Measurements from ENCODE around the gene SLC24A4.

The SLC24A4 gene

DNA sequence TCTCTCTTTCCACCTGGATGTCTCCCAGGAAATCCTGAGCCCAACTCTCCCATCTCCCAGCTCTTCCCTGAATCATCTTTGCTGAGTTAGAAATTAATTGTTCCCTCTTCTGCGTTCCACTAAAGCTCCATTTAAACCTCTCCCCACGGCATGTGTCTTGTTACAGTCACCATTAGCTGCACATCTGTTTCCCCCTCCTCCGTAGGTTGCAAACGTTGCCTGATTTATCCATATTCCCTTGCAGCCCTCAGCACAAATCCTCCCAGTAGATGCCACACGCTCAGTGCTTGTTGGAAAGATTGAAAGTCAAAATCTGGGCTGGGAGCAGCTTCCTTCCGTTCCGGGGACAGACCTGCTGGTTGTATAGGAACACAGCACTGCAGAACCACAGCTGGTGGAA, 90.4 kb downstream of the SLC24A4 start:
- H3K9ac ChIP-seq (ENCODE audit: low read length): no peak overlapping the region
- H3K4me3 ChIP-seq (ENCODE audit: low read length): no peak overlapping the region
- H3K4me1 ChIP-seq (ENCODE audit: control insufficient read depth, insufficient read depth, low read length): no peaks in the 10 kb centered on the region
- no peaks in the 10 kb centered on the region for H3K27me3 ChIP-seq (ENCODE audit: control insufficient read depth, insufficient read depth, low read length)
- H3K36me3 ChIP-seq (ENCODE audit: control insufficient read depth, insufficient read depth, low read length): no peaks in the 10 kb centered on the region
- H3K9me3 ChIP-seq (ENCODE audit: control insufficient read depth, low read length): no peaks in the 10 kb centered on the region

DNA sequence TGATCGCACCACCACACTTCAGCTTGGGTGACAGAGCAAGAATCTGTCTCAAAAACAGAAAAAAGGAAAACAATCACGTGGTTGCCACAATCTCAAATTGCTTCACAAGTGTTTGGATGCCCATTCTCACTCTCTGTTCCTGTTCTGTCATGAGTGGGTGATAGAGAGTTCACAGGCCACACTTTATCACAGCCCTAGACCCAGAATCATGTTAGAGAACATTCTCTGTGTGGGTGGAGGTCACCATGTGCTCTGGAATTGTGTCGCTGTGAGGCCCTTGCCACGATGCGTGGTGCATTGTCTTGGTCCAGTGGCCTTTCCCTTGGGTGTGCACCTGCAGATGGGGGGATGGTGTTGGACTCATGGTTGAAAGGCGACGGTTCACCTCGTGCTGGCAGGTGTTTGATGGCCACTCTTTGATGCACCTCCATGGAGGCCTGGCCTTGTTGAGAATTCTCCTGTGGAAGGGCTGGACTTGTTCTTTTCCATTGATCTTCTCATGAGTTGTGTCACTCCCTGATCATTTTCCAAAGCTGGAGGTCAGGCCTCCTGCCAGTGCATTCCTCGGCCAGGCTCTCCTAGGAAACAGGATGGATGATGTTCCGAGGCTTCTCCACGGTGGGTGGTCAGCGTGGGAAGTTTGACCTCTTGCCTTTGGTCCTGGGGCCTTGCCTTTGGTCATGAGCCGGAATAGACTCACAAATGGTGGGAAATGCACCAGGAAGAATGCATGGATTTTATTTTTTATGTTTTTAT, 91.9 kb downstream of the SLC24A4 start:
- no peaks in the 10 kb centered on the region for H3K27me3 ChIP-seq (ENCODE audit: control insufficient read depth, insufficient read depth, low read length)
- H3K9ac ChIP-seq (ENCODE audit: low read length): no peak overlapping the region

DNA sequence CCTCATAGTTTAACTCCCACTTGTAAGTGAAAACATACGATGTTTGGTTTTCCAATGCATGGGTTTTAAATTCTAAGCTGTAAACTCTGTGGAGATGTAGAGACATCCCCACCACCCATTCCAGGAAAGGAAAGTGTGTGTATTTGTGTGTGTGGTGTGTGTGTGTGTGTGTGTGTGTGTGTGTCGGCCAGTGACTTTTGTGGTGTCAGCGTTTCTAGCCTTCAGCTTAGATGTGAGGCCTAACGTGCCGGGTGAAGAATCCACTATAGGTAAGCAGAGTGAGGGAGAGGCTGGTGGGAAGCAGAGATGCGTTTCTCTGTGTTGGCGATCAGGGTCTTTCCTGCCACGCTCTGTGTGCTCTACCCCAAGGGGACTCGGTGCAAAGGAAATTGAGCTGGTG, 93.0 kb downstream of the SLC24A4 start:
- Histone ChIP-seq H3K27me3 (ENCODE audit: control insufficient read depth, insufficient read depth, low read length) (no peaks in the 10 kb centered on the region), H3K9me3 (ENCODE audit: control insufficient read depth, low read length) (no peaks in the 10 kb centered on the region), H3K36me3 (ENCODE audit: control insufficient read depth, insufficient read depth, low read length) (no peaks in the 10 kb centered on the region), H3K4me1 (ENCODE audit: control insufficient read depth, insufficient read depth, low read length) (no peaks in the 10 kb centered on the region), H3K9ac (ENCODE audit: low read length) (no peak overlapping the region), H3K4me3 (ENCODE audit: low read length) (no peak overlapping the region)

More for the DNA sequence above, 91.9 kb downstream of the SLC24A4 start:
- Histone ChIP-seq H3K4me3 (ENCODE audit: low read length) (no peak overlapping the region), H3K9me3 (ENCODE audit: control insufficient read depth, low read length) (no peaks in the 10 kb centered on the region), H3K4me1 (ENCODE audit: control insufficient read depth, insufficient read depth, low read length) (no peaks in the 10 kb centered on the region), H3K36me3 (ENCODE audit: control insufficient read depth, insufficient read depth, low read length) (no peaks in the 10 kb centered on the region)

DNA sequence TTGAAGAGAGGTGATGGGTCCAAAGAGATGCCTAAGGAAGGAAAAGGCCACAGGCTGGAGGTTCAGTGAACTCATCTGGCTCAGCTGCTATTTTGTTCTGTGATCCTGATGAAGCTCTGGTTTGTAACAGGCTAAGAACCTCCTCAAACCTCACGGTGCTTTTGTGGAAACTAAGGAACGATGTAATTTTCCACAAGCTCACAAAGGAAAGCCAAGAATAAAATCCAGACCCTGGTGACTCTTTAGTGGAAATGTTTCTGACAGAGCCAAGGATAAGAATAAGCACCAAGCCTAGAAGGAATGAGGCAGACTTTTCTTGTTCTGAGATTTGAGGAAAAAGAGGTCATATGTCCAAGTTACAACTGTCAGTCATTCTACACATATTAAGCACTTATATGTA, 93.6 kb downstream of the SLC24A4 start:
- H3K4me1 ChIP-seq (ENCODE audit: control insufficient read depth, insufficient read depth, low read length): no peaks in the 10 kb centered on the region
- no peaks in the 10 kb centered on the region for H3K9me3 ChIP-seq (ENCODE audit: control insufficient read depth, low read length)
- H3K9ac ChIP-seq (ENCODE audit: low read length): no peak overlapping the region
- H3K36me3 ChIP-seq (ENCODE audit: control insufficient read depth, insufficient read depth, low read length): no peaks in the 10 kb centered on the region
- H3K27me3 ChIP-seq (ENCODE audit: control insufficient read depth, insufficient read depth, low read length): no peaks in the 10 kb centered on the region
- no peak overlapping the region for H3K4me3 ChIP-seq (ENCODE audit: low read length)

DNA sequence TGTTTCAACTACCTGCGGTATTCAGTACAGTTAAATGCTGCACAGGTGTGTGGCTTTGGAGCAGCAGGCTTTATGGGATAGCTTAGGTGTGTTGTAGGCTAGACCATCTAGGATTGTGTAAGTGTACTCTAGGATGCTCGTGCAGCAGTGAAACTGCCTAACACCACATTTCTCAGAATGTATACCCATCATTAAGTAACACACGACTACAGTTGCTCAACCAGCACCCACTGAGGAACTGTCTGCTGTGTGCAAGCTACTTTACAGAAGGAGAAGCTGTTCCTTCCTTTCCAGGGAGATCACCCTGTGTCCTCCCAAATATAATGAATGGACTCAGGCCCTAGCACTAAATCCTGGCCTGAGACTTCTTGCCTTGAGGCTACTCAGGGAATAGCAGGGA, 94.8 kb downstream of the SLC24A4 start:
- Histone ChIP-seq H3K4me3 (ENCODE audit: low read length) (no peak overlapping the region), H3K36me3 (ENCODE audit: control insufficient read depth, insufficient read depth, low read length) (no peaks in the 10 kb centered on the region), H3K27me3 (ENCODE audit: control insufficient read depth, insufficient read depth, low read length) (no peaks in the 10 kb centered on the region), H3K4me1 (ENCODE audit: control insufficient read depth, insufficient read depth, low read length) (no peaks in the 10 kb centered on the region), H3K9ac (ENCODE audit: low read length) (no peak overlapping the region), H3K9me3 (ENCODE audit: control insufficient read depth, low read length) (no peaks in the 10 kb centered on the region)

DNA sequence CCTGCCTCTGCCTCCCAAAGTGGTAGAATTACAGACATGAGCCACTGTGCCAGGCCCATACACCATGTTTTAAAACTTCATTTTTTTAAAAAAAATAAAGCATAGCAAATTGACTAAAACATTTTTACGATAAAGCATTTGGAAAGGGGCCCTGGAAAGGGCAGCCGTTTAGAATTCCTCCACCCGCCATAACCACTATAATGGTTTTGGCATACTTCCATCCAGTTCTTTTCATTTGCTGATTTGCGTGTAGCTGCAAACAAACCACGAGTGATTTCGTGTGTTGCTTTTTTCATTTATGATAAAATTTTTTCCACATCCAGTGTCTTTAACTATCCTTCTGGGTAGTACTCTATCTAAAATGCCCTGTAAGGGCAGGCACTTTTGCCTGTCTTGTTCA, 98.8 kb downstream of the SLC24A4 start:
- Histone ChIP-seq H3K27me3 (ENCODE audit: control insufficient read depth, insufficient read depth, low read length) (no peaks in the 10 kb centered on the region), H3K4me3 (ENCODE audit: low read length) (no peak overlapping the region), H3K4me1 (ENCODE audit: control insufficient read depth, insufficient read depth, low read length) (no peaks in the 10 kb centered on the region), H3K9ac (ENCODE audit: low read length) (no peak overlapping the region), H3K9me3 (ENCODE audit: control insufficient read depth, low read length) (no peaks in the 10 kb centered on the region), H3K36me3 (ENCODE audit: control insufficient read depth, insufficient read depth, low read length) (no peaks in the 10 kb centered on the region)

DNA sequence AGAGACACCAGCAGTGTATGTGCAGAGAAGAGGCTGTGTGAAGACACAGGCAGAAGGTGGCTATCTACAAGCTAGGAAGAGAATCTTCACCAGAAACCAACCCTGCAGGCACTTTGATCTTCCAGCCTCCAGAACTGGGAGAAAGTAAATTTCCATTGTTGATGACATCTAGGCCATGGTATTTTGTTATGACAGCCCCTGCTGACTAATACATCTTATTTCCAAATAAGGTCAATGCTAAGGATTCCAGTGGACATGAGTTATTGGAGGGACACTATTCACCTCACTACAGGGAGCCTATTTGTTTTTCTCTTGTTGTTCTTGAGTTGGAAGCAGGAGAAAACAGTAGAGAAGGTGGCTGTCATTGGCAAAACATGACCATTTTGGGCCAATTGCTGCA, 102.1 kb downstream of the SLC24A4 start:
- Histone ChIP-seq H3K27me3 (ENCODE audit: control insufficient read depth, insufficient read depth, low read length) (no peaks in the 10 kb centered on the region), H3K9me3 (ENCODE audit: control insufficient read depth, low read length) (no peaks in the 10 kb centered on the region)

DNA sequence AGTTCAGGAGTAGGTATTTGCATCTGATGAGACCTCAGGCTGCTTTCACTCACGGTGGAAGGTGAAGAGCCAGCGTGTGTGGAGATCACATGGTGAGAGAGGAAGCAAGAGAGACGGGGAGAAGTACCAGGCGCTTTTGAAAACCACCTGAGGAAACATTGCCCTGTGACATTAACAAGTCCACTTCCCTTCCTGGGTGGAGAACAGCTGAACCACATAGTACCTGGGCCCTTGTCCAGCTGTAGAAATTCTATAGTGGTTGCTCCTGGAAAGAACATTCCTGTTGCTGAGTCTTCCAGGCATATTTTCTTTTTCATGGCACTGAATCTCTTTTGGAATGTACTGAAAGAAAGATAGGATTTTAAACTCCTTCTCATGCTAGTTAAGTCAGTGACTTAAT, 103.3 kb downstream of the SLC24A4 start:
- H3K27me3 ChIP-seq (ENCODE audit: control insufficient read depth, insufficient read depth, low read length): no peaks in the 10 kb centered on the region
- H3K9me3 ChIP-seq (ENCODE audit: control insufficient read depth, low read length): no peaks in the 10 kb centered on the region
- H3K4me1 ChIP-seq (ENCODE audit: control insufficient read depth, insufficient read depth, low read length): no peaks in the 10 kb centered on the region
- no peaks in the 10 kb centered on the region for H3K36me3 ChIP-seq (ENCODE audit: control insufficient read depth, insufficient read depth, low read length)
- H3K4me3 ChIP-seq (ENCODE audit: low read length): no peak overlapping the region
- no peak overlapping the region for H3K9ac ChIP-seq (ENCODE audit: low read length)

More for the DNA sequence above, 102.1 kb downstream of the SLC24A4 start:
- Histone ChIP-seq H3K9ac (ENCODE audit: low read length) (no peak overlapping the region), H3K4me1 (ENCODE audit: control insufficient read depth, insufficient read depth, low read length) (no peaks in the 10 kb centered on the region), H3K36me3 (ENCODE audit: control insufficient read depth, insufficient read depth, low read length) (no peaks in the 10 kb centered on the region), H3K4me3 (ENCODE audit: low read length) (no peak overlapping the region)

DNA sequence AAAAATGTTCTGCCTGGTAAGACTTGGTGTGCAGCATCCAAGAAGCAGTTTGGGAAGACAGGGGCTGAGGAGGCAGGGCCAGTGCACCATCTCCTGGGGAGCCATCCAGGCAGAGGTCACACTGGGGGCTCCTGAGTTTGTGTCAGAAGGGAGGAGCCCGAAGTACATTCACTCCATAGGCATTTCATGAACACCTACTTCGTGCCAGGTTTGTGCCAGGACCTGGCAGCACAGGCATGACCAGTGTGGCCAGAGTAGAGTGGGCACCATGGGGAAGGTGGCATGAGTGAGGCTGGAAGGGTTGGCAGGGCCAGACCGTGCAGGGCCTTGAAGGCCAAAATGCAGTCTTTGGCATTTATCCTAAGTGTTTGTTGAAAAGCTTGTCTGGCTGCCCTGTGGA, 104.1 kb downstream of the SLC24A4 start:
- H3K4me3 ChIP-seq (ENCODE audit: low read length): no peak overlapping the region
- no peaks in the 10 kb centered on the region for H3K9me3 ChIP-seq (ENCODE audit: control insufficient read depth, low read length)
- no peaks in the 10 kb centered on the region for H3K4me1 ChIP-seq (ENCODE audit: control insufficient read depth, insufficient read depth, low read length)
- H3K36me3 ChIP-seq (ENCODE audit: control insufficient read depth, insufficient read depth, low read length): no peaks in the 10 kb centered on the region
- H3K9ac ChIP-seq (ENCODE audit: low read length): no peak overlapping the region
- H3K27me3 ChIP-seq (ENCODE audit: control insufficient read depth, insufficient read depth, low read length): no peaks in the 10 kb centered on the region

DNA sequence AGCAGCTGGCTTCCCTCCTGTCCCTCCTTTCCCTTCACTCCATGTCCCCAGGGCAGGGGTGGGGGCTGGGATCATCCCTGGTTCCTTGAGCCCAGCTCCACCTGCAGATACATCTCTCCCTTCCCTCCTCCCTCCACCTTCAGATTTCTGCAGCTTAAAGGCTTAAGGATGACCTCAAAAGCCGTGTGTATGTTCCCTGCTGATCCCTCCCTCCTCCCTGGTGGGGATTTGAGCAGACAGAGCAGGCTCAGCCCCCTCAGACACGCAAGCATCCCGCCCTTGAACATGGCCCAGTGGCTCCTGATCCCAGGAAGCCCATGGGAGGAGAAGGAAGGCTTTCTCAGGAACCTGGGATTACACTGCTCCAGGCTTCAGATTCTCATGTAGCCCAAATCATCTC, 107.7 kb downstream of the SLC24A4 start:
- no peaks in the 10 kb centered on the region for H3K27me3 ChIP-seq (ENCODE audit: control insufficient read depth, insufficient read depth, low read length)
- no peaks in the 10 kb centered on the region for H3K4me1 ChIP-seq (ENCODE audit: control insufficient read depth, insufficient read depth, low read length)
- no peaks in the 10 kb centered on the region for H3K36me3 ChIP-seq (ENCODE audit: control insufficient read depth, insufficient read depth, low read length)
- no peaks in the 10 kb centered on the region for H3K9me3 ChIP-seq (ENCODE audit: control insufficient read depth, low read length)
- H3K4me3 ChIP-seq (ENCODE audit: low read length): no peak overlapping the region
- no peak overlapping the region for H3K9ac ChIP-seq (ENCODE audit: low read length)

DNA sequence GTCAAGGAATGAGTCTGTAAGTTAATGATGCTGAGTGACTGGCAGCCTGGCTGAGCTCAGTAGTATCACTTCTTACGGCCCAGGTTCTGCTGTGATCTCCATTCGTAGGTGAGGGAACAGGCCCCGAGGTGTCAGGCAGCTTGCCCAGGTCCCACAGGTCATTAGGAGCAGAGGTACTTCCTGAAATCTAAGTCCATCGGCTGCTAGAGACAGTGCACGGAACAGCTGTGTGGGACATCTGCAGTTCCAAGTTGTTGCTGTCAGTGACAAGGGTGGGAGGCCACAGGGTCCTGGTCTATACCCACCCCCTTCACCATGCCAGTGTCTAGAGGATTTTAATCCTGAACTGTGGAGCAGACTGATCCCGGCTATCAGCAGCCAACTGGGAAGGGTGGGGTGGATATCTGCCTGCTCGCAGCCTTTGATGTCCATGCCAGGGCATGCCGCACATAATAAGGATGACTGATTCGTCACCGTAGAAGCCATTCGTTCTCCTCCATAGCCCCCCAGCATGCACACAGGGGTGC, 108.3 kb downstream of the SLC24A4 start:
- Histone ChIP-seq H3K9me3 (ENCODE audit: control insufficient read depth, low read length) (no peaks in the 10 kb centered on the region), H3K9ac (ENCODE audit: low read length) (no peak overlapping the region), H3K4me1 (ENCODE audit: control insufficient read depth, insufficient read depth, low read length) (no peaks in the 10 kb centered on the region), H3K27me3 (ENCODE audit: control insufficient read depth, insufficient read depth, low read length) (no peaks in the 10 kb centered on the region), H3K4me3 (ENCODE audit: low read length) (no peak overlapping the region), H3K36me3 (ENCODE audit: control insufficient read depth, insufficient read depth, low read length) (no peaks in the 10 kb centered on the region)

DNA sequence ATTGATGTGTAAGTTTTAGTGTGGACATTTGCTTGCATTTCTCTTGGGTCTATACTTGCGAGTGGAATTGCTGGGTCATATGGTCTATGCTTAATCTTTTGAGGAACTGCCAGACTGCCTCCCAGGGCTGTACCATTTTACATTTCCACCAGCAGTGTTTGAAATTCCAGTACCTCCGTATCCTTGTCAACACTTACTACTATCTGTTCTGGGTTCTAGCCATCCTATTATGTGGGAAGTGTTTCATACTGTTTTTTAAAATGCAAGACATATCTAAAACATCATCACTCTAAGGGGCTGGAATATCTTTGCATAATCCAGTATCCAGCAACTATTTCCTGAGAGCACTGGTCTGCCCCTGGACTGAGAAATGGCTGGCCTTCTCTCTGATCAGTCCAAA, 110.4 kb downstream of the SLC24A4 start:
- H3K27me3 ChIP-seq (ENCODE audit: control insufficient read depth, insufficient read depth, low read length): no peaks in the 10 kb centered on the region
- H3K4me3 ChIP-seq (ENCODE audit: low read length): no peak overlapping the region
- H3K9ac ChIP-seq (ENCODE audit: low read length): no peak overlapping the region
- no peaks in the 10 kb centered on the region for H3K36me3 ChIP-seq (ENCODE audit: control insufficient read depth, insufficient read depth, low read length)
- H3K4me1 ChIP-seq (ENCODE audit: control insufficient read depth, insufficient read depth, low read length): no peaks in the 10 kb centered on the region
- H3K9me3 ChIP-seq (ENCODE audit: control insufficient read depth, low read length): no peaks in the 10 kb centered on the region

DNA sequence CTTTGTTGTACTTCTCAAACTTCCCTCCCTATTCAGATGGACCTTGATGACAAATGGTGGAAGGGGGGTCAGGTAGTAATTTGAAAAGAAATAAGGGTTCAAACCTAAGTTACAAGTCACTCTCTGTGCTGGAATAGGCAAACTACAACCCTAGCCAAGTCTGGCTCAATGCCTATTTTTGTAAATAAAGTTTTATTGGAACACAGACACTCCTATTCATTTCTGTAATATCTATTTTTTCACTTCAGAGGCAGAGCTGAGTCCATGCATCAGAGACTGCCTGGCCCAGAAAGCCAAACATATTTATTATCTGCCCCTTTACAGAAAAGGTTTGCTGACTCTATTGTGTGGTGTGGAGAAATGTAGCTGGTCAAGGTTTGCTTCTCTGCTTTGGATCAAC, 112.2 kb downstream of the SLC24A4 start:
- Histone ChIP-seq H3K36me3 (ENCODE audit: control insufficient read depth, insufficient read depth, low read length) (no peaks in the 10 kb centered on the region), H3K4me1 (ENCODE audit: control insufficient read depth, insufficient read depth, low read length) (no peaks in the 10 kb centered on the region), H3K27me3 (ENCODE audit: control insufficient read depth, insufficient read depth, low read length) (no peaks in the 10 kb centered on the region), H3K9me3 (ENCODE audit: control insufficient read depth, low read length) (no peaks in the 10 kb centered on the region), H3K4me3 (ENCODE audit: low read length) (no peak overlapping the region), H3K9ac (ENCODE audit: low read length) (no peak overlapping the region)
